Measurements from ENCODE around the gene ANKRD28.

DNA sequence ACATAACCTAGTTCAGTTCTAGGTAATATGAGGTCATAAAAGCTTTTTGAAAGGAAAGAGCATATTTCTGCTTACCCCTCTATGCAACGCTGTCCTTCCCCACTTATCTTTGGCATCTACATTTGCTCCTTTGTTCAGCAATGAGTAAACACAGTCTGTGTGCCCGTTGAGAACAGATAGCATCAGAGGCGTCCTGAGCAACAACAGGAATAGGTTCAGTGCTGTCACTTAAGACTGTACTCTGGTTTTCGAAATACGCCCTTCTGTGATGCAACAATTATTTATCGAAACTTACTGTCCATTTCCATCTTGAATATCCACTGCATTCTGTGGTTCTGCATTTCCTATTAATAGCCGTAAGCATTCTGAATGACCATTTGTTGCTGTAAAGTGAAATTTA is 111.9 kb downstream of the ANKRD28 start:
- TF ChIP-seq EZH2 (IDR thresholded peaks at IDR 0.05) (no peak), POLR2AphosphoS5 (IDR thresholded peaks at IDR 0.05; ENCODE audit: borderline replicate concordance, low read depth, low read length) (no peak)

Data from SK-N-MC (cell line).